IPS DF 19.7 (cell line): ENCODE data around the gene RYR2.
"Not testable (repeated sequence)": the region's sequence is repeated elsewhere in the genome, so short reads cannot be mapped to it uniquely, and the experiment has no call there.

Experiments used
- DNase-seq: peaks from one replicate; pipeline ENCODE4 v3.0.0-alpha.2; 2013; ENCODE audit warnings: low read depth, low spot score

Gene RYR2

DNA sequence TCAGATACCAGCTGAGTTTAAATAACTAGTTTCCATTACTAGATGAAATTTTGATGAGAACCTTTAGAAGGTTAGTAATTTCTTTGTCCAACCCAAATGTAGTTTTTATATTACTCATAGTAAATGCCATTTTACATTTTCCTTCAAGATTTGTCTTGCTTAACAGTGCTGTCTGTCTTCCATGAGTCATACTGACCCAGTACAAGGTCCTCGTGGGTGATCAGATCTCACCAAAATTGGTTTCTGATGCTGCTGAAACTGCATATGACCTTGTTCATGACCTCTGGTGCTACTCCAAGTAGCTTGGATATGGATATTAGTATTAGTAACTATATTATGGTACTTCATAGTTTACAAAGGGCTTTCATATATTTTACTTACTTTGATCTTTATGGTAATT, 207.1 kb downstream of the RYR2 start:
- DNase-seq, result no peak

DNA sequence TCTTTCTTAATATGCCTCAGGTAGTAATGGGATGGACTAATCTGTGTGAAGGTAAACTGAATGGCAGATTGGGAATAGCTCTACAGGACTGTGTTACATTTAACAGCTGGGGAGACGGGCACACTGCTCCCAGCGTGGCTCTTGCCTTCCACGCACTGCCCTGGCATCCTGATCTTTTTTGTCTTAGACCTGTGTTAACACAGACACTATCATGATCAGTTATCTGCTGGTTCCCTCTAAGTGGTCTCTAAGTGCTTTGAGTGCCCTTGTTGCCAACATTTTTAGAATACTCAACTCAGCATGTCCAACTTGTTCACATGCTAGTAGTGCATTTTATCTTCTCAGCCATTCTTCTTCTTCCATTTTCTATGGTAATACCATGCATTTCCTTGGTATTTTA, 208.1 kb downstream of the RYR2 start:
- DNase-seq, result no peak

DNA sequence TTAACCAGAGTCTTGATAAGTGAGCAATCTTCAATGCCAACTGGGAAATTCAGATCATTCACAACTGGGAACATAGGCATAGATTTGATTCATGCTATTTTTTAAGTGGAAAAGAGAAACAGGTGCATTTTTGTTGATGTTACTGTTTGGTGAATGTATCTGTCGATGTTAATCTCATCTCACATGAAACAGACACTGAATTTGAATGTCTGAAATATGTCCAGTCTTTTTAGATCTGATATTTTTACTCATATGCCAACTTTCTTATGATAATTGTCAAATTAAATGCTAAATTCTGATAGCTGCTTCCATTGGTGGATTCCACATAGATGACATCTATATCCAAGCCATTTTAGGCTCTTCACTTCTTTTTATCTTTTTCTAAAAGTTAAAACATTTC, 213.1 kb downstream of the RYR2 start:
- DNase-seq, result no peak

DNA sequence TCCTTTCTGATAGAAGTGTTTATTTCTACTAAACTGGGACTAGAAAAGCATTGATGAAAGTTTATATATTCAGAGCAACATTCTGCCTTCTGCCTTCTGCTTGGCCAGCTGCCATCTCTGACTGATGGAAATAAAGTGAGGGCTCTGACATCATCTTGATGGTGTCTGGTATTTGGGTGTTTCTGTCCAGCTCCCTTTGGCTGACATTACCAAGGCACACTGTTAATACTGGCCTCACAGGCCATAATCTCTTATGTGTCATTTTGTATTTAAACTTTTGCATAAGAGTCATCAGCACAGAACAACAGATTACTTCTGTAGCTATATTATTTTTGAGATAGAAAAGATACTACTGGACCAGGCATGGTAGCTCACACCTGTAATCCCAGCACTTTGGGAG, 216.9 kb downstream of the RYR2 start:
- DNase-seq, result no peak

DNA sequence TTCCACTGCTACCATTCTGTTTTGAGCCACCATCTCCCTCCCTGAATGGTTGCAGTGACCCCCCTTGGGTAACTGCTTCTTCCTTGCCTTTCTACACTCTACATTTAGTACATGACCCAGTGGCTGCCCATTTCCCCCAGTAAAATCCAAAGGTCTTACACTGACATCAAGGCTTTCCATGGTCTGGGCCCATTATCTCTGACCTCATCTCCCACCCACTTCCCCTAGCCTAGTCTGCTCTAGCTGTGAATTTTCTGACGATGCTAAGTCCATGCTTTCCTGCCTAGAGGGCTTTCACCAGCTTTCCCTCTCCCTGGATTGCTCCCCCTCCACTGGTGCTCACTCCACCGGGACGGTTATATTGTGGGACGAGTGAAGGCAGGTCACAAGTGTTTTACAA, 219.2 kb downstream of the RYR2 start:
- DNase-seq, result no peak

DNA sequence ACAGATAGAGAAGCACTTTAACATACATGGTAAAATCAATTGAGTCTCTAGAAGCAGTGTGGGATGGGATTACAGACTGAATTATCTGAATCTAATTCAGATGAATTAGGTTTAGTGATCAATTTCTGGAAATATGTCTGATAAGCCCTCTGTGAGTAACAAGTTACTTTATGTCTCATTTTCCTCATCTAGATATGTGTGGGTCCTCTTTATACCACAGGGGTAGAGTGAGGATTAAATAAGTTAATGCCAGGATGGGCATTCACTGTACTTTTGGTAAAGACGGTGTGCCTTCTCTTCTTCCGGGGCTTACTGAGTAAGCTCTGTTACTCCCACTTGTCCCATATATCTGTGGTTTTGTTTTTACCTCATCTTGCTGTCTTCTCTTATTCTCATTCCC, 225.8 kb downstream of the RYR2 start:
- DNase-seq, result no peak

DNA sequence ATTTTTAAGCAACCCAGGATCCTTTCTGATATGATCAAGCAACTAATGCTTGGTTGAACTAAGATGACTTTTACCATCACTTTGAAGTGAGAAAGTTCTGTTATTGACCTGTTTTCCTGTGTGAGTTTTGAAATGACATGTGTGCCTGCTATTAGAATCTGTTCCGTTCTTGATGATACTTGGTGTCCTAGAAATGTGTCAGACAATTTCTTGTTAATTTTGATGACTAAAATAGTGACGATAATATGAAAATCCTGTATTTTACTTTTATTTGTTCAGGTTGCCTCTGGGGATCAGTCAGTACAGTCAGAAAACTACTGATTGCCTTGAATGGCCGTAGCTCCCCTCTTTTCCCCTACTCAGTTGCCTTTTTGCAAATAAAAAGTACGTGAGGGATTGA, 228.0 kb downstream of the RYR2 start:
- no peak for DNase-seq

DNA sequence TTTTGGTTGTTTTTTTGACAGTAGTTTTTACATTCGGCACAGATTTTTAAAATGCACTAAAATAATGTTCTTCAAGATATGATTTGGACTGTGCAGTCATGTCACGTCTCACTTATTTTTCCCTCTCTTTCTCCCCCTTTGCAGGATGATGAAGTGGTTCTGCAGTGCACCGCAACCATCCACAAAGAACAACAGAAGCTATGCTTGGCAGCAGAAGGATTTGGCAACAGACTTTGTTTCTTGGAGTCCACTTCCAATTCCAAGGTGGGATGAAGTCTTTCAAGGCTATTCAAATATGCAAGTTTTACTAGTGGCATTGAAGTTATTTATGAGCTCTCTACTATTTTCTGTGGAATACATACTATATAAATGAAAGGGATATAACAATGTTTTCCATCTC, 228.4 kb downstream of the RYR2 start:
- no peak for DNase-seq

DNA sequence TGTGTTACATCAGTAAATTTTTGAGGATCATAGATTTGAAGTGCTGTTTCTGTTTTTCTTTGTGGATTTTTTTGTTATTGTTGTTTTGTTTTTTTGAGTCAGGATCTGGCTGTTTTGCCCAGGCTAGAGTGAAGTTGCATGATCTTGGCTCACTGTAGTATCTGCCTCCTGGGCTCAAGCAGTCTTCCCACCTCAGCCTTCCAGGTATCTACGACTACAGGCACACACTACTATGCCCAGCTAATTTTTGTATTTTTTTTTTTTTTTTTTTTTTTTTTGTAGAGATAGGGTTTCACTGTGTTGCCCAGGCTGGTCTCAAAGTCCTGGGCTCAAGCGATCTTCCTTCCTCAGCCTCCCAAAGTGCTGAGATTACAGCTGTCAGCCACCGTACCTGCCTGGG, 236.0 kb downstream of the RYR2 start:
- DNase-seq, result not testable (repeated sequence)

DNA sequence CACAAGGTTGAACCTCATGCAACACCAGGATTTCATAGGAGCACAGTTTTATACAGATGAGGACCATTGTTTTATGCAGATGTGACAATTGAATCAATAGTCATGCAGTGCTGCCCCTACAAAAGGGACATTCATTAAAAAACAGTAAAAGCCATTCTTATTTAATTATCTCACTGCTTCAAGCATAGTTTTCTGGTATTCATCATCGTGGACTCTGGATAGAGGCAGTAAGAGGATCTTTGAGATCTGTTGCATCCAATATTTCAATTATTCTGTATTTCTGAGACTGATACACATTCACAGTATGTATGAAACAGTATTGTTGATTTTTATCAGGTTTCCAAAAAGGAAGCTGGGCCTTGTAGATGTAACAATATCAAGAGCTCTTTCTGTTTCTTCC, 237.6 kb downstream of the RYR2 start:
- DNase-seq, result no peak

DNA sequence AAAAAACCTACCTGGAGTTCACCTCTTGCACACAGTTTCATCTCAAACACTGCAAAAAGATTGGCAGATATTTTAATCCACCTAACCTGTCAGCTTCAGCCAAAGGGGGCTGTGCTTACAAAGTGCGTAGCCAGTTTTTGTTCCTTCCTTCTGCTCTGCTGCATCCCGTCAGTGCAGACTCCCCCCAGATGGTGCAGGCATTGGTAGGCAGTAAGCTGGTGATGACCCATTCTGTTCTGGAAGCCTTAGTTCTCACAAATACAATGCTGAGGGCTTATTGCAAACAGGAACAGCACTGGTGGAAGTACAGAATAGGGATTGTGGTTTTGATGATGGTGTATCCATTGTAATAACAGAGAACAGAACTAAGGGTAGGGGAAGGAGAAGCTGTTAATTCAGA, 239.5 kb downstream of the RYR2 start:
- DNase-seq, result no peak

DNA sequence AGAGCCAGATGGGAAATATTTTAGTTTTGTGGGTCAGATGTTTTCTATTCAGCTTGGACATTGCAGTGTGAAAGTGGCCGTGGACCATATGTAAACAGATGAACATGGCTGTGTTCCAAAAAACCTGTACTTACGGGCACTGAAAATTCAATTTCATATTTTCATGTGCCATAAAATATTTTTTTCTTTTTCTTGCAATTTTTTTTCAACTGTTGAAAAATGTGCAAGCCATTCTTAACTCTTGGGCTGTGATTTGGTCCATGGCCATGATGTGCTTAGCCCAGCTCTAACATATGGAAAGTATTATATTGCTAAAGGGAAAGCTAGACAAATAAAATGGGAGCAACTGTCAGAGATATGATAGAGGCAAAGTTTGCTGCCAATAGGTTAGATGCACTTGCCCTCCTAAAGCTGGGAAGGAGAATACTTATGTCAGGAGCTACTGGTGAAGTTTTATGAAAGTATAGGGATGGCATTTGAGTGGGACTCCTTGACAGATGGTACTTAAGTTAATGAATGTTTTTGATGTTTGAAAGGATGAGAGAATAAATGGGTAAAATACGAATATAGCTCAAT, 240.3 kb downstream of the RYR2 start:
- DNase-seq, result no peak

DNA sequence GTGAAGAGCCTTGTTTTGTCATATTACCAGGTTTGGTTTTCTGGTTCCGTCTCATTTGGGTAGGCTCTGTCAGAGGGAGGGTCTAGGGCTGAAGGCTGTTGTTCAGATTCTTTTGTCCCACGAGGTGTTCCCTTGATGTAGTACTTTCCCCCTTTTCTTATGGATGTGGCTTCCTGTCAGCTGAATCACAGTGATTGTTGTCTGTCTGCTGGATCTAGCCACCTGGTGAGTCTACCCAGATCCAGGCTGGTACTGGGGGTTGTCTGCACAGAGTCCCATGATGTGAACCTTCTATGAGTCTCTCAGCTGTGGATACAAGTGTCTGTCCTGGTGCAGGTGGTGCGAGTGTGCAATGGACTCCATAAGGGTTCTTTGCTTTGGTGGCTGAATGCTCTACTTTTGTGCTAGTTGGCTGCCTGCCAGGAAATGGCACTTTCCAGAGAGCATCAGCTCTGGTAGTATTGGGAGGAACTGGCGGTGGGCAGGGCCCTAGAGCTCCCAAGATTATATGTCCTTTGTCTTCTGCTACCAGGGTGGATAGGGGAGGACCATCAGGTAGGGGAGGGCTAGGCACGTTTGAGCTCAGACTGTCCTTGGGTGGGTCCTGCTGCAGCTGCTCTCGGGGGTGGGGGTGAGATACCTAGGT, 246.0 kb downstream of the RYR2 start:
- peak; percentile 52 for DNase-seq

DNA sequence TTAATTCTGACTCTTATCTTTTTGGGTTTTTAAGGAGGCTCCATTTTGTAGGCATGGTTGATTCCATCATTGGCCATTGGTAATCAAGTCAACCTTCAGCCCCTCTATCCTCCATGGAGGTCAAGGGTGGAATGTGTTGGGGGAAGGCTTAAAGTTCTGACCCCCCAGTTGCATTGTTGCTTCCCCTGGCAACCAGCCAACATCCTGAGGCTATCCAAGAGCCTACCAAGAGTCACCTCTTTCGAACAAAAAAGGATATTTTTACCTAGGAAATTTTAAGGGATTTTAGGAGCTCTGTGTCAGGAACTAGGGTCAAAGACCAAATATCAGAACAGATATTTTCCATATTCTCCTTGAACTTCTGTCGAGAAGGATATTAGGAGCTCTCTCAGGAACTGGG, 251.8 kb downstream of the RYR2 start:
- DNase-seq, result no peak

DNA sequence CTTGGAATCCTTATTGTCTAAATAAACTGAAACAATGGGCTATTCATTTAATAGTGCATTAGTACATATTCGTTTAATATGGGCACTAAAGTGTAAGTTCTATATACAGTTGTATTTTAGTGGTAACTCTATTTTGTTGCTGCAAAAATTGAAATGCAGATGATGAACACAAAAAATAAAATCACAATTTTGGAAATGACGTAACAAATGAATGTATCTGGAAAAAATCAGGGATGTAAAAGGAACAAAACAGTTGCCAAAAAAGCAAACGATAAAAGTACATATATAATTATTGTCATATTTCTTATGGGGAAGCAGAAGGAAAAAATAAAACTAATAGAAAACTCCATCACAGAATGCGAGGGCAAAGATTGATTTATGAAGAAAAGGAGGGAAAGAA, 254.9 kb downstream of the RYR2 start:
- no peak for DNase-seq

DNA sequence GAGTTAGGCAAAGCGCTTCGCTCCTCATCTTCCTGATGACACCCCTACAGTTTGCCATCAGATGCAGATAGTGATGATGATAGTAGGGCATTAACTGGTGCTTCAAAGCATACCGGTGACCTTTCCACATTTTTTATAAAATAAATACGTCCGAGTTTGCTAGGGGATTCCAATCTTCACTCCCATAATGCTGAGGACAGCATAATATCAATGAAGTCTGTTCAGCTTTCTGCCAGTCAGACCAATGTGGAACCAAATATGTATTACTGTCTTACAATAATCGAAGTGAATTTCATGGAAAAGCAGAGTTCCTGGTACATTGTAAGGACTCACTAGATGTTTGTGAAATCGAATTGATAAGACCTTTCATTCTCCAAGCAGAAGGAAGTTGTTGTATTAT, 258.7 kb downstream of the RYR2 start:
- no peak for DNase-seq

DNA sequence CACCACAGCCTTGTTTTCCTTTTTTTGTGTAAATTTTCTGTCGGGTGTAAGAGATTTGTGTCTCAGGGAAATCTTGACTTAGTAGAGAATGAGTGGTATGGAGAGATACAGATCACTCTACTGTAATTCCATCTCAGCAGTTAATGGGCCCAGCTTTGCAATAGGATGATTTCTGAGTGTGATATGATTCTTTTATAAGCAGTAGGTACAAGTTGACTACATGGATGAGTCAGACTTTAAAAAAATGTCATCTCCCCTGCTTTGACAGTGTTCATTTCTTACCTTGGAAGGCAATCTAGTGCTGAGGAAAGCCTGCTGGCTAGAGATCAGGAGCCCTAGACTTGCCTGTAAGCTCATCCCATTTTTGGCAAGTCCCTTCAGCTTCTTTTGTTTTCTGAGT, 261.9 kb downstream of the RYR2 start:
- no peak for DNase-seq

DNA sequence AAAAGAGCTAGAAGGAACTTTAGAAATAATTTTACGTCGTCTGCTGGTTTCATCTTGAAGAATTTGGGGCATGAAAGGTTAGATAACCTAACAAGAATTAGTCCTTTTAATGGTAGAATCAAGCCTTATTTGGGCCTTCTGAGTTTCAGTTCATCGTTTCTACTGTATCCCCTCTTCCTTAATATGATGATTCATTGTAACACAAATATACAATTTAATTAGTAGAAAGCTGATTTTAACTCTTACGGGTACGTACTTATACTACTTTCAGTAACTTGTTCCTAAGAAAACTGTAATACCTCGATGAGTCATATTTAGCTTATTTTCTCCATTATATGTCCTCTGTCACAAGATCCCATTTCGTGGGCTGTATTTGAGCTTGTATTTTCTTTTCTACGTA, 264.7 kb downstream of the RYR2 start:
- DNase-seq, result no peak

DNA sequence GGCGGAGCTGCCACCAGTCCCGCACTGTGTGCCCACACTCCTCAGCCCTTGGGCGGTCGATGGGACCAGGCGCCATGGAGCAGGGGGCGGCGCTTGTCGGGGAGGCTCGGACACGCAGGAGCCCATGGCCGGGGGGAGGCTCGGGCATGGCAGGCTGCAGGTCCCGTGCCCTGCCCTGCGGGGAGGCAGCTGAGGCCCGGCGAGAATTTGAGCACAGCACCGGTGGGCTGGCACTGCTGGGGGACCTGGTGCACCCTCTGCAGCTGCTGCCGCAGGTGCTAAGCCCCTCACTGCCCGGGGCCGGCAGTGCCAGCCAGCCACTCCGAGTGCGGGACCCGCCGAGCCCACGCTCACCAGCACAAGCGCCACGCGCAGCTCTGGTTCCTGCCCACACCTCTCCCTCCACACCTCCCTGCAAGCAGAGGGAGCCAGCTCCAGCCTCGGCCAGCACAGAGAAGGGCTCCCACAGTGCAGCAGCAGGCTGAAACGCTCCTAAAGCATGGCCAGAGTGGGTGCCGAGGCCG, 267.7 kb downstream of the RYR2 start:
- DNase-seq, result no peak

DNA sequence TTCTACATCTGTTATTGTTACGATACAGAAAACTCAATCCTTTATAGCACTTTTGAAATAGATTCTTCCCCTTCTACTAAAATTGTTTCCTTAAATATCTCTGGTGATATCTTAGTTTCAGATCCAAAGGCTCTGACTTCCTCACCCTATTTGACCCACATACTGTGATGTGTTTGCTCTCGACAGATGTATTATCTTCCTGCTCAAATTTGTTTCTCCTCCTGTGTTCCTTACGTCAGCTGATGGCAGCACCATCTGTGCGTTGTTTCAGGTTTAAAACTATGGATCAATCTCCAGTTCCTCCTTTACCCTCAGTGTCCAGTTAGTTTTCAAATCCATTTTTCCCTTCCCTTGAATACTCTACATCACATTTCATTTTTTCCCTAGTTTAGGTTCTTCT, 274.4 kb downstream of the RYR2 start:
- no peak for DNase-seq

DNA sequence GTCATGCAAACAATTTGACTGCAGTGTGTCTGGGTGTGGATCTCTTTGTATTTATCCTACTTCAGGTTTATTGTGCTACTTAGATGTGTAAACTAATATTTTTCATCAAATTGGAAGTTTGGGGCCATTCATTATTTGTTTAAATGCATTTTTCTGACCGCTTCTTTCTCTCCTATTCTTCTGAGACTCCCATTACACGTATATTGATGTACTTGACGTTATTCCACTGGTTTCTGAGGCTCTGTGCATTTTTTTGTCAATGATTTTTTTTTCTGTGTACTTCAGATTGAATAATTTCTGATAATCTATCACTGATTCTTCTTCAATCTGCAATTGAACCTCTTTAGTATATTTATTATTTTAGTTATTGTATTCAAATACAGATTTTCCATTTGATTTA, 276.8 kb downstream of the RYR2 start:
- DNase-seq, result no peak

DNA sequence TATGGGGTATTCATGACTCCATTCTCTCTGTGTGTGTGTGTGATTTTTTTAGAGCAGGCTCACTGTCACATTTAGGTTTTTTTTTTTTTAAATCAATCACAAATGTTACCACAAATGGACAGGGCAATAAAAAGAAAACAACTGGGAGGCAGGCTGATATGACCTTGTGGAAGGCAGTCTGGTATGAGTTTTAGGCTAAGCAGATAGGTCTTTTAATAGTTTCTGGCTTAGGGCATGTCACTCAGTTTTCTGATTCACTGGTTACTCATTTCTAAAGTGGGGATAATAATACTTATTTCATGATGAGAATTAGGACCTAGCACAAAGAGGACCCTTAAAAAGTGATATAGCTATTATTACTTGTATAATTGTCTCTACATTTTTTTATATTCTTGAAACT, 278.9 kb downstream of the RYR2 start:
- no peak for DNase-seq

DNA sequence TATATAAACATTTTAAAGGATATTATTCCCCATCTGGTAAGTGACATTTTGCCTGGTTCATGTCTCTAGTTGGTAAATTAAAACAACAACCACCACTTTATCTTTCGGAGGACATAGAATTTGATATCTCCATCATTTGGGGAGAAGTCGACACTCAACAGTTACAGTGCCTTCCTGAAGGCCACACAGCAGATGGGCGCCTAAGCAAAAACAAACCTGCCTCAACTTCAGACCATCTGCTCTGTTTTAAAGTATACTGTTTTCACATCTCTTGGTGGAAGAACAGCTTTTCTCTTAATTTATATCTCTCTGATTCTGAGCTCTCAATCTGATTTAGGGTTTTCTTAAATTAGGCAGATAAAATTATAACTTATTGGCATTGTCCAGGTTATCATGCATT, 282.2 kb downstream of the RYR2 start:
- no peak for DNase-seq

DNA sequence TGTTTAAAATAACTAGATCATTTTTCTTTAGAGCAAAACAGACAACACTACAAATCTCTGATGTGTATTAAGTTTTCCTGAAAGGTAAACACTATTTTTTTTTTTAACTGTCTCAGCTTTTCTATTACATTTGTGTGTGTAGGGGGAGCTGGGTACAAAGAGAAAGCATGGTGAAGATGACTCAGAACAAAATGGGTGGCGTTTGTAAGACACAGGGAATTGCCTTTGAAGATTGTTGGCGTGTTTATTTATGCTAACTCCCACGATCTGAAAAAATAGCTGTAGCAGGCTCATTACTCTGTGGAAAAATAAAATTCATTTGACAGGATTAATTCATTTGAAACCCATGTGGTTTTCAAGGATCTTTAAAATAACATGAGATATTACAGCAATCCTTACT, 285.1 kb downstream of the RYR2 start:
- no peak for DNase-seq
